MG63 (cell line): ENCODE measurements around the gene AFP. TPM values are rescaled to one million over a fixed set of nuclear protein-coding genes. Genes with fewer than 3 reads are reported as not detected.
A peak's percentile ranks its signal among the peaks of the same experiment; 100 is the strongest.

ENCODE experiments used
- DNase-seq: peaks from one replicate; pipeline ENCODE4 v3.0.0-alpha.2; 2020
- H3K27me3 ChIP-seq: fragments of 250-450 bp; sonication (Bioruptor Pico); 2 replicates; pipeline ENCODE4 v1.5.1; 2020; ENCODE audit warnings: mild to moderate bottlenecking, moderate library complexity
- H3K36me3 ChIP-seq: fragments of 250-450 bp; sonication (Bioruptor Pico); 2 replicates; pipeline ENCODE4 v1.5.1; 2020; ENCODE audit warnings: mild to moderate bottlenecking, moderate library complexity
- H3K4me3 ChIP-seq: fragments of 250-450 bp; sonication (Bioruptor Pico); 2 replicates; pipeline ENCODE4 v1.5.1; 2020; ENCODE audit warnings: mild to moderate bottlenecking, moderate library complexity
- H3K9me3 ChIP-seq: fragments of 250-450 bp; sonication (Bioruptor Pico); 2 replicates; pipeline ENCODE4 v1.5.1; 2020; ENCODE audit warnings: mild to moderate bottlenecking, moderate library complexity
- total RNA-seq: library from RNA; depleted of rRNA; stranded (reverse); fragments of >200 nt; shearing (Covaris generic); gene quantifications from 2 replicates; pipeline ENCODE4 v1.2.3, GENCODE V29; 2014; ENCODE audit warnings: low replicate concordance

AFP gene
- total RNA-seq, 1 experiment from 2014 or later: 2.5 TPM

- Histone ChIP-seq H3K36me3 (no peaks in the 10 kb centered on the region), H3K4me3 (no peak overlapping the region), H3K9me3 (no peaks in the 10 kb centered on the region), H3K27me3 (no peaks in the 10 kb centered on the region)
- DNase-seq: no peak
Observed at GRCh38 chr4:73445383-73446335, 9.6 kb downstream of the AFP start.

GRCh38 chr4:73446336-73446938 lies 10.4 kb downstream of the AFP start:
- no peak overlapping the region for H3K4me3 ChIP-seq
- H3K27me3 ChIP-seq: no peaks in the 10 kb centered on the region
- no peaks in the 10 kb centered on the region for H3K36me3 ChIP-seq
- no peaks in the 10 kb centered on the region for H3K9me3 ChIP-seq
- DNase-seq: no peak

GRCh38 chr4:73447671-73448070 lies 11.7 kb downstream of the AFP start:
- Histone ChIP-seq H3K36me3 (no peaks in the 10 kb centered on the region), H3K9me3 (no peaks in the 10 kb centered on the region), H3K4me3 (no peak overlapping the region), H3K27me3 (no peaks in the 10 kb centered on the region)
- DNase-seq: no peak

GRCh38 chr4:73448448-73449203 lies 12.6 kb downstream of the AFP start:
- Histone ChIP-seq H3K36me3 (no peaks in the 10 kb centered on the region), H3K27me3 (no peaks in the 10 kb centered on the region), H3K9me3 (no peaks in the 10 kb centered on the region), H3K4me3 (no peak overlapping the region)
- no peak for DNase-seq

GRCh38 chr4:73450398-73451004 lies 14.5 kb downstream of the AFP start:
- Histone ChIP-seq H3K27me3 (no peaks in the 10 kb centered on the region), H3K9me3 (no peaks in the 10 kb centered on the region), H3K4me3 (peak overlapping the region; percentile 25), H3K36me3 (no peaks in the 10 kb centered on the region)
- peak; percentile 82 for DNase-seq

GRCh38 chr4:73451404-73451803 lies 15.4 kb downstream of the AFP start:
- peak; percentile 45 for DNase-seq
- H3K4me3 ChIP-seq: no peak overlapping the region
- no peaks in the 10 kb centered on the region for H3K36me3 ChIP-seq
- H3K27me3 ChIP-seq: no peaks in the 10 kb centered on the region
- no peaks in the 10 kb centered on the region for H3K9me3 ChIP-seq

- H3K36me3 ChIP-seq: no peaks in the 10 kb centered on the region
- DNase-seq: no peak
- H3K27me3 ChIP-seq: no peaks in the 10 kb centered on the region
- no peak overlapping the region for H3K4me3 ChIP-seq
- H3K9me3 ChIP-seq: no peaks in the 10 kb centered on the region
Observed at GRCh38 chr4:73451981-73452747, 16.1 kb downstream of the AFP start.

- Histone ChIP-seq H3K4me3 (no peak overlapping the region), H3K27me3 (no peaks in the 10 kb centered on the region), H3K36me3 (no peaks in the 10 kb centered on the region), H3K9me3 (no peaks in the 10 kb centered on the region)
- DNase-seq: no peak
Observed at GRCh38 chr4:73452953-73453700, 17.1 kb downstream of the AFP start.

GRCh38 chr4:73453701-73454005 lies 17.6 kb downstream of the AFP start:
- no peaks in the 10 kb centered on the region for H3K36me3 ChIP-seq
- H3K27me3 ChIP-seq: no peaks in the 10 kb centered on the region
- H3K4me3 ChIP-seq: no peak overlapping the region
- DNase-seq: no peak
- no peaks in the 10 kb centered on the region for H3K9me3 ChIP-seq

GRCh38 chr4:73454920-73455319 lies 18.9 kb downstream of the AFP start:
- no peak for DNase-seq
- H3K4me3 ChIP-seq: no peak overlapping the region

GRCh38 chr4:73456177-73457022 lies 20.4 kb downstream of the AFP start:
- H3K36me3 ChIP-seq: no peaks in the 10 kb centered on the region
- H3K4me3 ChIP-seq: no peak overlapping the region
- no peaks in the 10 kb centered on the region for H3K9me3 ChIP-seq
- DNase-seq: no peak
- H3K27me3 ChIP-seq: no peaks in the 10 kb centered on the region

More at GRCh38 chr4:73454920-73455319, 18.9 kb downstream of the AFP start:
- Histone ChIP-seq H3K27me3 (no peaks in the 10 kb centered on the region), H3K9me3 (no peaks in the 10 kb centered on the region), H3K36me3 (no peaks in the 10 kb centered on the region)

GRCh38 chr4:73458184-73459047 lies 22.4 kb downstream of the AFP start:
- no peak for DNase-seq
- Histone ChIP-seq H3K27me3 (no peaks in the 10 kb centered on the region), H3K4me3 (no peak overlapping the region), H3K9me3 (no peaks in the 10 kb centered on the region), H3K36me3 (no peaks in the 10 kb centered on the region)

- DNase-seq: no peak
- H3K9me3 ChIP-seq: no peaks in the 10 kb centered on the region
Observed at GRCh38 chr4:73459048-73459421, 23.0 kb downstream of the AFP start.

GRCh38 chr4:73460913-73461522 lies 25.0 kb downstream of the AFP start:
- Histone ChIP-seq H3K9me3 (no peaks in the 10 kb centered on the region), H3K4me3 (no peak overlapping the region), H3K27me3 (no peaks in the 10 kb centered on the region), H3K36me3 (no peaks in the 10 kb centered on the region)
- no peak for DNase-seq

More at GRCh38 chr4:73459048-73459421, 23.0 kb downstream of the AFP start:
- H3K36me3 ChIP-seq: no peaks in the 10 kb centered on the region
- H3K27me3 ChIP-seq: no peaks in the 10 kb centered on the region
- no peak overlapping the region for H3K4me3 ChIP-seq
